Spleen (tissue), 11 donors: ENCODE results near the gene NDUFA13. TPM values are rescaled to one million over a fixed set of nuclear protein-coding genes. Genes with fewer than 3 reads are reported as not detected.

Experiments used
- DNase-seq: peaks from one replicate; pipeline ENCODE4 v3.0.0-alpha.2; 2020
- H3K27ac ChIP-seq, 8 donors: fragments of 200-600 bp; sonication (generic) in 7 of 8; 1 replicate in 4 of 8; 2 replicates in 4 of 8; pipeline versions ENCODE4 v1.5.0 to v1.8.0; 2016 to 2021; ENCODE audit warnings: inconsistent platforms in 4 of 8, mild to moderate bottlenecking in 4 of 8, moderate library complexity in 1 of 8
- H3K27me3 ChIP-seq, 7 donors: fragments of 200-600 bp; sonication (generic) in 6 of 7; replicated peaks in 1 of 7; 1 replicate in 4 of 7; 2 replicates in 3 of 7; pipeline versions ENCODE4 v1.5.0 to v1.8.0; 2016 to 2021; ENCODE audit warnings: inconsistent platforms in 3 of 7, mild to moderate bottlenecking in 1 of 7
- H3K36me3 ChIP-seq, 6 donors: fragments of 200-600 bp; sonication (generic) in 5 of 6; 1 replicate in 4 of 6; 2 replicates in 2 of 6; pipeline versions ENCODE4 v1.5.0 to v1.8.0; 2016 to 2021; ENCODE audit warnings: inconsistent platforms in 2 of 6
- H3K4me1 ChIP-seq, 6 donors: fragments of 200-600 bp; sonication (generic) in 5 of 6; 1 replicate in 3 of 6; 2 replicates in 3 of 6; pipeline versions ENCODE4 v1.5.0 to v1.8.0; 2016 to 2021; ENCODE audit warnings: inconsistent platforms in 3 of 6
- H3K4me3 ChIP-seq, 8 donors: fragments of 200-600 bp; sonication (generic) in 7 of 8; 1 replicate in 4 of 8; 2 replicates in 4 of 8; pipeline versions ENCODE4 v1.5.0 to v1.8.0; 2016 to 2021; ENCODE audit warnings: inconsistent platforms in 4 of 8, mild to moderate bottlenecking in 4 of 8, moderate library complexity in 2 of 8
- H3K9me3 ChIP-seq, 8 donors: fragments of 200-600 bp; sonication (generic) in 7 of 8; 1 replicate in 4 of 8; 2 replicates in 4 of 8; pipeline versions ENCODE4 v1.5.0 to v1.8.0; 2016 to 2021; ENCODE audit warnings: inconsistent platforms in 4 of 8
- CTCF ChIP-seq, 11 experiments: fragments of 200-600 bp in 7 of 11; fragments of 450-650 bp in 4 of 11; sonication (generic) in 4 of 11; IDR thresholded peaks in 8 of 11; conservative IDR thresholded peaks in 3 of 11; 1 replicate in 7 of 11; 2 replicates in 4 of 11; pipeline versions ENCODE4 v1.4.0 to v1.8.0; 2016 to 2021; ENCODE audit warnings: antibody characterized with exemption in 11 of 11, inconsistent platforms in 4 of 11, mild to moderate bottlenecking in 1 of 11
- POLR2A ChIP-seq, 3 donors: fragments of 450-650 bp; IDR thresholded peaks; one replicate each; pipeline ENCODE4 v1.5.1; 2017; ENCODE audit warnings: antibody characterized with exemption in 3 of 3, mild to moderate bottlenecking in 1 of 3
- POLR2AphosphoS5 ChIP-seq, 3 donors: sonication (generic); formaldehyde crosslinking; IDR thresholded peaks; one replicate each; pipeline ENCODE4 v1.5.1; 2017; ENCODE audit warnings: antibody characterized with exemption in 3 of 3
- WGBS, 5 donors: extraction: QIAGEN DNeasy Blood & Tissue Kit in 3 of 5; methylation state at CpG; one replicate each; pipeline versions ENCODE4 v1.1.5 to v1.1.7; 2013 to 2018; 5-methylcytosine and 5-hydroxymethylcytosine counted together
- intact Hi-C: fragments of 100-400 bp; cut with DNase I; formaldehyde crosslinking; loops from one replicate; pipeline ENCODE4 v1.15.0; 2023; ENCODE audit warnings: low total_unique reads
- polyA plus RNA-seq, 3 donors: library from polyadenylated mRNA; stranded (reverse); fragments of 200-250 nt; gene quantifications; one replicate each; pipeline ENCODE4 v1.2.1, GENCODE V29; 2013
- total RNA-seq, 7 donors: library from RNA; depleted of rRNA in 3 of 7; stranded (reverse); fragments of >200 nt in 3 of 7; fragmentation: NEBNext Ultra II Directional in 4 of 7; extraction: Animal tissue kit (Norgen Biotek cat#: 25700) in 4 of 7; gene quantifications; one replicate each; pipeline versions ENCODE4 v1.1.0 to v1.2.1, GENCODE V29; 2016 to 2021
- donor health status: healthy with polysubstance abuse.
- donor health status: DM: no; HTN: no; CAD: no; lungs with moderate emphysema.
- donor health status: DM: no; HTN: no; CAD: no.
- donor health status: Bipolar disorder and iron deficiency.
- donor health status: healthy.
- donor health status: DM: no; HTN: no; CAD: no.
- donor health status: DM: yes; HTN: yes; CAD: no.

NDUFA13 gene
- total and polyA plus RNA-seq, 10 donors: 24.0 to 224 (median 197) TPM

GRCh38 chr19:19489804-19490204 is 26.2 kb upstream of the NDUFA13 start:
- peak overlapping the region in 1 of 8 donors; percentile 50 for H3K4me3 ChIP-seq
- WGBS, 5 donors: 77 to 91% (median 78%) methylated on average over 5 to 9 of the region's 9 CpGs
- TF ChIP-seq CTCF (IDR thresholded peaks at IDR 0.05 in 8 of 11, conservative IDR thresholded peaks at IDR 0.05 in 3 of 11) (no peak), POLR2AphosphoS5 (IDR thresholded peaks at IDR 0.05) (no peak), POLR2A (IDR thresholded peaks at IDR 0.05) (no peak)
- H3K27ac ChIP-seq: peak overlapping the region; percentile 76 to 88 (median 84)
- H3K9me3 ChIP-seq: no peaks in the 10 kb centered on the region
- H3K4me1 ChIP-seq: peaks cover 56 to 86% (median 63%) of the 10 kb centered on the region in 6 donors
- no peaks in the 10 kb centered on the region for H3K27me3 ChIP-seq
- H3K36me3 ChIP-seq: peaks cover 0 to 61% (median 26%) of the 10 kb centered on the region in 6 donors
- intact Hi-C loops: loop anchor here (5.0 to 10.0 kb wide), 2 partner anchors 85 to 123 kb away; partner anchors contain the start of gene GATAD2A
- no peak for DNase-seq

- H3K4me1 ChIP-seq: peaks cover 51 to 82% (median 57%) of the 10 kb centered on the region in 6 donors
- DNase-seq: peak; percentile 90
- H3K27me3 ChIP-seq: no peaks in the 10 kb centered on the region
- no peaks in the 10 kb centered on the region for H3K9me3 ChIP-seq
- intact Hi-C loops: loop anchor here (5.0 kb wide), 1 partner anchor 123 kb away; no protein-coding TSS in a partner anchor
- H3K4me3 ChIP-seq: peak overlapping the region in 1 of 8 donors; percentile 50
- TF ChIP-seq POLR2A (IDR thresholded peaks at IDR 0.05): no peak
- TF ChIP-seq POLR2AphosphoS5 (IDR thresholded peaks at IDR 0.05): peak in 2 of 3 donors; percentile 3 to 61
- TF ChIP-seq CTCF (IDR thresholded peaks at IDR 0.05 in 8 of 11, conservative IDR thresholded peaks at IDR 0.05 in 3 of 11): peak; percentile 78 to 93 (median 91)
- WGBS, 5 donors: 28 to 51% (median 35%) methylated on average over 13 to 20 of the region's 20 CpGs
- peak overlapping the region; percentile 76 to 88 (median 84) for H3K27ac ChIP-seq
- H3K36me3 ChIP-seq: peaks cover 0 to 67% (median 31%) of the 10 kb centered on the region in 6 donors
Measured at GRCh38 chr19:19490214-19490968, 25.6 kb upstream of the NDUFA13 start.

- Histone ChIP-seq H3K4me3 (no peak overlapping the region), H3K9me3 (no peaks in the 10 kb centered on the region), H3K4me1 (peaks cover 41 to 73% (median 46%) of the 10 kb centered on the region in 6 donors), H3K27me3 (no peaks in the 10 kb centered on the region), H3K27ac (no peak overlapping the region), H3K36me3 (peaks cover 0 to 67% (median 41%) of the 10 kb centered on the region in 6 donors)
- no peak for DNase-seq
- 80 to 94% (median 86%) methylated on average over 14 to 15 of the region's 15 CpGs for WGBS, 5 donors
- TF ChIP-seq POLR2A (IDR thresholded peaks at IDR 0.05): no peak
- no peak for TF ChIP-seq CTCF (IDR thresholded peaks at IDR 0.05 in 8 of 11, conservative IDR thresholded peaks at IDR 0.05 in 3 of 11)
- TF ChIP-seq POLR2AphosphoS5 (IDR thresholded peaks at IDR 0.05): no peak
- intact Hi-C loops: loop anchor here (5.0 kb wide), 1 partner anchor 124 kb away; no protein-coding TSS in a partner anchor
Measured at GRCh38 chr19:19491321-19492025, 24.6 kb upstream of the NDUFA13 start.
